Activated T-helper 2 cell treated with anti-CD3 and anti-CD28 coated beads, Interferon-gamma antibody, Interleukin-2, Interleukin-4, amounts not matched to agents 10 μg/mL and 5 μg/mL and 100 μg/mL, durations not matched to agents 14 hours and 24 hours and 36 hours (primary cell): Measurements from ENCODE around the gene DNAAF8. TPM values are rescaled to one million over a fixed set of nuclear protein-coding genes. Genes with fewer than 3 reads are reported as not detected.
"Not testable (repeated sequence)": the region's sequence is repeated elsewhere in the genome, so short reads cannot be mapped to it uniquely, and the experiment has no call there.

Experiments
- DNase-seq: peaks from one replicate; pipeline ENCODE4 v3.0.0; 2021; ENCODE audit warnings: low spot score
- H3K27ac Mint-ChIP-seq: one replicate; pipeline ENCODE4 v1.8.0; 2021; ENCODE audit warnings: mixed read lengths
- H3K27me3 Mint-ChIP-seq: one replicate; pipeline ENCODE4 v1.8.0; 2021; ENCODE audit warnings: low read depth, mixed read lengths
- H3K36me3 Mint-ChIP-seq: one replicate; pipeline ENCODE4 v1.8.0; 2021; ENCODE audit warnings: low read depth, mixed read lengths
- H3K4me1 Mint-ChIP-seq: one replicate; pipeline ENCODE4 v1.8.0; 2021; ENCODE audit warnings: low read depth, mixed read lengths
- H3K4me3 Mint-ChIP-seq: one replicate; pipeline ENCODE4 v1.8.0; 2021; ENCODE audit warnings: low read depth, mild to moderate bottlenecking, moderate library complexity, mixed read lengths
- H3K9me3 Mint-ChIP-seq: one replicate; pipeline ENCODE4 v1.8.0; 2021; ENCODE audit warnings: mixed read lengths
- intact Hi-C: fragments of 100-400 bp; cut with micrococcal nuclease; formaldehyde crosslinking; loops from one replicate; pipeline ENCODE4 v1.15.1; 2023
- total RNA-seq: library from RNA; stranded (reverse); gene quantifications from 2 replicates; pipeline ENCODE4 v1.2.3, GENCODE V29; 2022

The DNAAF8 gene
- total RNA-seq, 1 donor from 2014 or later, result 0.11 TPM

- intact Hi-C loops, result no loop called here
- H3K27ac Mint-ChIP-seq, result no peak overlapping the region
- H3K4me3 Mint-ChIP-seq, result no peak overlapping the region
- H3K27me3 Mint-ChIP-seq, result peaks cover 2% of the 10 kb centered on the region
- no peaks in the 10 kb centered on the region for H3K9me3 Mint-ChIP-seq
- peaks cover 6% of the 10 kb centered on the region for H3K4me1 Mint-ChIP-seq
- H3K36me3 Mint-ChIP-seq, result no peaks in the 10 kb centered on the region
- DNase-seq, result no peak
Observed at GRCh38 chr16:4771646-4772045, 37.3 kb downstream of the DNAAF8 start.

GRCh38 chr16:4772351-4772750, 38.0 kb downstream of the DNAAF8 start:
- H3K9me3 Mint-ChIP-seq, result no peaks in the 10 kb centered on the region

GRCh38 chr16:4775005-4775404, 40.7 kb downstream of the DNAAF8 start:
- intact Hi-C loops, result no loop called here
- peaks cover 2% of the 10 kb centered on the region for H3K27me3 Mint-ChIP-seq
- no peaks in the 10 kb centered on the region for H3K36me3 Mint-ChIP-seq
- no peaks in the 10 kb centered on the region for H3K4me1 Mint-ChIP-seq
- no peak overlapping the region for H3K27ac Mint-ChIP-seq
- H3K9me3 Mint-ChIP-seq, result no peaks in the 10 kb centered on the region
- DNase-seq, result no peak
- H3K4me3 Mint-ChIP-seq, result no peak overlapping the region

More at GRCh38 chr16:4772351-4772750, 38.0 kb downstream of the DNAAF8 start:
- no peaks in the 10 kb centered on the region for H3K36me3 Mint-ChIP-seq
- peaks cover 4% of the 10 kb centered on the region for H3K4me1 Mint-ChIP-seq
- H3K27me3 Mint-ChIP-seq, result peaks cover 2% of the 10 kb centered on the region
- H3K27ac Mint-ChIP-seq, result no peak overlapping the region
- DNase-seq, result no peak
- intact Hi-C loops, result no loop called here
- H3K4me3 Mint-ChIP-seq, result no peak overlapping the region

- H3K27ac Mint-ChIP-seq, result no peak overlapping the region
- no peak for DNase-seq
- no peaks in the 10 kb centered on the region for H3K36me3 Mint-ChIP-seq
Observed at GRCh38 chr16:4776141-4776705, 41.9 kb downstream of the DNAAF8 start.

GRCh38 chr16:4777339-4778049, 43.2 kb downstream of the DNAAF8 start:
- no peak overlapping the region for H3K27ac Mint-ChIP-seq
- no peaks in the 10 kb centered on the region for H3K4me1 Mint-ChIP-seq
- intact Hi-C loops, result no loop called here
- no peaks in the 10 kb centered on the region for H3K9me3 Mint-ChIP-seq
- no peak for DNase-seq
- no peak overlapping the region for H3K4me3 Mint-ChIP-seq
- no peaks in the 10 kb centered on the region for H3K36me3 Mint-ChIP-seq
- peaks cover 2% of the 10 kb centered on the region for H3K27me3 Mint-ChIP-seq

More at GRCh38 chr16:4776141-4776705, 41.9 kb downstream of the DNAAF8 start:
- intact Hi-C loops, result no loop called here
- H3K4me1 Mint-ChIP-seq, result no peaks in the 10 kb centered on the region
- H3K9me3 Mint-ChIP-seq, result no peaks in the 10 kb centered on the region
- H3K4me3 Mint-ChIP-seq, result no peak overlapping the region
- peaks cover 2% of the 10 kb centered on the region for H3K27me3 Mint-ChIP-seq

- Mint-ChIP-seq H3K27me3 (peaks cover 2% of the 10 kb centered on the region), H3K36me3 (no peaks in the 10 kb centered on the region), H3K4me1 (no peaks in the 10 kb centered on the region), H3K4me3 (no peak overlapping the region), H3K9me3 (no peaks in the 10 kb centered on the region), H3K27ac (no peak overlapping the region)
- intact Hi-C loops, result no loop called here
- DNase-seq, result no peak
Observed at GRCh38 chr16:4778050-4778392, 43.7 kb downstream of the DNAAF8 start.

GRCh38 chr16:4780235-4780634, 45.9 kb downstream of the DNAAF8 start:
- Mint-ChIP-seq H3K9me3 (no peaks in the 10 kb centered on the region), H3K4me3 (no peak overlapping the region), H3K4me1 (no peaks in the 10 kb centered on the region), H3K27ac (no peak overlapping the region), H3K36me3 (no peaks in the 10 kb centered on the region), H3K27me3 (no peaks in the 10 kb centered on the region)
- DNase-seq, result no peak
- intact Hi-C loops, result no loop called here

- H3K4me3 Mint-ChIP-seq, result no peak overlapping the region
- H3K4me1 Mint-ChIP-seq, result no peaks in the 10 kb centered on the region
- no peak for DNase-seq
- no peaks in the 10 kb centered on the region for H3K9me3 Mint-ChIP-seq
- H3K36me3 Mint-ChIP-seq, result no peaks in the 10 kb centered on the region
- intact Hi-C loops, result no loop called here
- no peaks in the 10 kb centered on the region for H3K27me3 Mint-ChIP-seq
- H3K27ac Mint-ChIP-seq, result no peak overlapping the region
Observed at GRCh38 chr16:4783251-4783950, 49.1 kb downstream of the DNAAF8 start.

- H3K36me3 Mint-ChIP-seq, result no peaks in the 10 kb centered on the region
Observed at GRCh38 chr16:4783951-4784336, 49.6 kb downstream of the DNAAF8 start.

GRCh38 chr16:4784444-4784987, 50.2 kb downstream of the DNAAF8 start:
- H3K4me1 Mint-ChIP-seq, H3K27ac Mint-ChIP-seq, H3K27me3 Mint-ChIP-seq, intact Hi-C loops, H3K36me3 Mint-ChIP-seq, H3K4me3 Mint-ChIP-seq, H3K9me3 Mint-ChIP-seq, DNase-seq: not testable (repeated sequence)

More at GRCh38 chr16:4783951-4784336, 49.6 kb downstream of the DNAAF8 start:
- Mint-ChIP-seq H3K27ac (no peak overlapping the region), H3K27me3 (no peaks in the 10 kb centered on the region), H3K9me3 (no peaks in the 10 kb centered on the region), H3K4me1 (no peaks in the 10 kb centered on the region), H3K4me3 (no peak overlapping the region)
- intact Hi-C loops, result no loop called here
- no peak for DNase-seq

GRCh38 chr16:4785758-4786433, 51.6 kb downstream of the DNAAF8 start:
- no peaks in the 10 kb centered on the region for H3K9me3 Mint-ChIP-seq

GRCh38 chr16:4787068-4787467, 52.7 kb downstream of the DNAAF8 start:
- Mint-ChIP-seq H3K9me3 (no peaks in the 10 kb centered on the region), H3K27me3 (no peaks in the 10 kb centered on the region), H3K27ac (no peak overlapping the region), H3K4me3 (no peak overlapping the region), H3K36me3 (no peaks in the 10 kb centered on the region), H3K4me1 (peaks cover 6% of the 10 kb centered on the region)
- DNase-seq, result no peak
- intact Hi-C loops, result no loop called here

More at GRCh38 chr16:4785758-4786433, 51.6 kb downstream of the DNAAF8 start:
- Mint-ChIP-seq H3K36me3 (no peaks in the 10 kb centered on the region), H3K4me3 (no peak overlapping the region), H3K27ac (no peak overlapping the region), H3K27me3 (no peaks in the 10 kb centered on the region), H3K4me1 (peaks cover 2% of the 10 kb centered on the region)
- intact Hi-C loops, result no loop called here
- no peak for DNase-seq
